ENCODE data around the gene MMP1. TPM values are rescaled to one million over a fixed set of nuclear protein-coding genes. Genes with fewer than 3 reads are reported as not detected.

Gene MMP1
- total RNA-seq, 1 experiment from 2014 or later: not detected

- TF ChIP-seq ZNF512 (CRISPR knock-in tag; IDR thresholded peaks at IDR 0.05; ENCODE audit: borderline replicate concordance) (no peak), SMAD4 (CRISPR knock-in tag; IDR thresholded peaks at IDR 0.05) (no peak), ZNF425 (CRISPR knock-in tag; conservative IDR thresholded peaks at IDR 0.05) (no peak), GABPB1 (CRISPR knock-in tag; IDR thresholded peaks at IDR 0.05) (no peak), GTF2I (CRISPR knock-in tag; conservative IDR thresholded peaks at IDR 0.05) (no peak), RORB (CRISPR knock-in tag; IDR thresholded peaks at IDR 0.05) (no peak), ZNF121 (CRISPR knock-in tag; IDR thresholded peaks at IDR 0.05) (no peak), NFYB (CRISPR knock-in tag; conservative IDR thresholded peaks at IDR 0.05; ENCODE audit: low read depth) (no peak)
Measured at GRCh38 chr11:102781676-102782075, 16.3 kb downstream of the MMP1 start (continued).

GRCh38 chr11:102780491-102780918 is 17.5 kb downstream of the MMP1 start, which contains the start of gene MMP10:
Gene MMP10, minus strand, starts transcription at chr11:102780628. Its CDS starts 37 bp downstream, at chr11:102780591.
- CTCF ChIA-PET: interaction anchor here (0.6 to 1.3 kb wide), 16 partner anchors 9 to 385 kb away, joined by 3 to 9 read pairs (median 4); partner anchors contain the start of gene MMP1
- H3K4me1 Mint-ChIP-seq: peaks cover 19% of the 10 kb centered on the region
- POLR2A ChIA-PET: no interaction called here

GRCh38 chr11:102776454-102776853 is 21.5 kb downstream of the MMP1 start:
- Mint-ChIP-seq H3K4me3 (no peak overlapping the region), H3K4me1 (peaks cover 19% of the 10 kb centered on the region), H3K9me3 (no peaks in the 10 kb centered on the region), H3K27ac (no peak overlapping the region), H3K36me3 (no peaks in the 10 kb centered on the region), H3K27me3 (ENCODE audit: low read depth) (no peaks in the 10 kb centered on the region)
- no peak for DNase-seq (ENCODE audit: low spot score)
- ChIA-PET CTCF (no interaction called here), POLR2A (no interaction called here)
- ATAC-seq: no peak
- no peak for TF ChIP-seq ZMAT4 (CRISPR knock-in tag; IDR thresholded peaks at IDR 0.05)

More at GRCh38 chr11:102780491-102780918, 17.5 kb downstream of the MMP1 start, which contains the start of gene MMP10:
- ATAC-seq: peak; percentile 100
- Mint-ChIP-seq H3K27me3 (ENCODE audit: low read depth) (no peaks in the 10 kb centered on the region), H3K27ac (peak within 1 kb of the TSS; percentile 54; the same call in 1 of the 2 replicates), H3K4me3 (no peak within 1 kb of the TSS), H3K9me3 (peaks cover 7% of the 10 kb centered on the region), H3K36me3 (no peaks in the 10 kb centered on the region)
- TF ChIP-seq ELF4 (CRISPR knock-in tag; IDR thresholded peaks at IDR 0.05; ENCODE audit: low read depth) (no peak), CTCF (IDR thresholded peaks at IDR 0.05) (0 out of 2 replicates have a peak, but pooled peaks have one; percentile 34)
- no peak for DNase-seq (ENCODE audit: low spot score)

GRCh38 chr11:102773386-102773785 is 24.6 kb downstream of the MMP1 start:
- ChIA-PET CTCF (no interaction called here), POLR2A (no interaction called here)
- no peaks in the 10 kb centered on the region for H3K36me3 Mint-ChIP-seq
- H3K27ac Mint-ChIP-seq: no peak overlapping the region
- H3K4me1 Mint-ChIP-seq: no peaks in the 10 kb centered on the region
- no peaks in the 10 kb centered on the region for H3K9me3 Mint-ChIP-seq
- ATAC-seq (no peak), DNase-seq (ENCODE audit: low spot score) (no peak)
- no peaks in the 10 kb centered on the region for H3K27me3 Mint-ChIP-seq (ENCODE audit: low read depth)
- no peak overlapping the region for H3K4me3 Mint-ChIP-seq
- TF ChIP-seq SOX15 (CRISPR knock-in tag; IDR thresholded peaks at IDR 0.05) (no peak), ELF4 (CRISPR knock-in tag; IDR thresholded peaks at IDR 0.05; ENCODE audit: low read depth) (no peak), FOXK1 (CRISPR knock-in tag; IDR thresholded peaks at IDR 0.05) (no peak), NFATC4 (CRISPR knock-in tag; IDR thresholded peaks at IDR 0.05) (no peak), PRRX2 (CRISPR knock-in tag; IDR thresholded peaks at IDR 0.05) (no peak), ATF1 (CRISPR knock-in tag; IDR thresholded peaks at IDR 0.05) (no peak), NFYB (CRISPR knock-in tag; conservative IDR thresholded peaks at IDR 0.05; ENCODE audit: low read depth) (no peak), AFF4 (CRISPR knock-in tag; IDR thresholded peaks at IDR 0.05; ENCODE audit: borderline replicate concordance) (no peak), ZNF219 (CRISPR knock-in tag; IDR thresholded peaks at IDR 0.05; ENCODE audit: borderline replicate concordance) (no peak), SP1 (CRISPR knock-in tag; conservative IDR thresholded peaks at IDR 0.05) (no peak), RORB (CRISPR knock-in tag; IDR thresholded peaks at IDR 0.05) (no peak), FOXP1 (CRISPR knock-in tag; IDR thresholded peaks at IDR 0.05; ENCODE audit: borderline replicate concordance) (no peak)

All from WTC11 (cell line).